ENCODE data around the gene HEYL. TPM values are rescaled to one million over a fixed set of nuclear protein-coding genes. Genes with fewer than 3 reads are reported as not detected.

HEYL gene
- total RNA-seq, 1 experiment from 2014 or later, result 0.15 TPM

- no peak for DNase-seq (ENCODE audit: low read depth)
These were observed 27.3 kb upstream of the HEYL start for GRCh38 chr1:39666772-39667171.

GRCh38 chr1:39663559-39663958 is 24.1 kb upstream of the HEYL start:
- no peak for DNase-seq (ENCODE audit: low read depth)

GRCh38 chr1:39662861-39663260 is 23.4 kb upstream of the HEYL start:
- DNase-seq (ENCODE audit: low read depth), result no peak

GRCh38 chr1:39659538-39659937 is 20.1 kb upstream of the HEYL start:
- no peak for DNase-seq (ENCODE audit: low read depth)

- DNase-seq (ENCODE audit: low read depth), result no peak
These were observed 19.7 kb upstream of the HEYL start for GRCh38 chr1:39659110-39659509.

- peak; percentile 67 for DNase-seq (ENCODE audit: low read depth)
These were observed 18.6 kb upstream of the HEYL start for GRCh38 chr1:39657923-39658485.

- peak; percentile 34 for DNase-seq (ENCODE audit: low read depth)
These were observed 18.0 kb upstream of the HEYL start for GRCh38 chr1:39657402-39657801.

GRCh38 chr1:39656391-39656790 is 16.9 kb upstream of the HEYL start:
- no peak for DNase-seq (ENCODE audit: low read depth)

GRCh38 chr1:39655578-39656268 is 16.3 kb upstream of the HEYL start:
- DNase-seq (ENCODE audit: low read depth), result no peak

- DNase-seq (ENCODE audit: low read depth), result no peak
These were observed 14.8 kb upstream of the HEYL start for GRCh38 chr1:39654291-39654690.

- peak; percentile 69 for DNase-seq (ENCODE audit: low read depth)
These were observed 14.1 kb upstream of the HEYL start for GRCh38 chr1:39653546-39654031.

- DNase-seq (ENCODE audit: low read depth), result no peak
These were observed 13.1 kb upstream of the HEYL start for GRCh38 chr1:39652554-39652953.

GRCh38 chr1:39652105-39652504 is 12.7 kb upstream of the HEYL start:
- DNase-seq (ENCODE audit: low read depth), result no peak

- DNase-seq (ENCODE audit: low read depth), result peak; percentile 71
These were observed 11.0 kb upstream of the HEYL start for GRCh38 chr1:39650431-39650830.

- no peak for DNase-seq (ENCODE audit: low read depth)
These were observed 10.3 kb upstream of the HEYL start for GRCh38 chr1:39649636-39650185.

- no peak for DNase-seq (ENCODE audit: low read depth)
These were observed 9.1 kb upstream of the HEYL start for GRCh38 chr1:39648496-39648895.

- DNase-seq (ENCODE audit: low read depth), result no peak
These were observed 7.8 kb upstream of the HEYL start for GRCh38 chr1:39647247-39647646.

- DNase-seq (ENCODE audit: low read depth), result peak; percentile 13
These were observed 7.0 kb upstream of the HEYL start for GRCh38 chr1:39646232-39647081.

GRCh38 chr1:39645411-39646043 is 6.1 kb upstream of the HEYL start:
- DNase-seq (ENCODE audit: low read depth), result no peak

- DNase-seq (ENCODE audit: low read depth), result no peak
These were observed 4.3 kb upstream of the HEYL start for GRCh38 chr1:39643705-39644104.

- peak; percentile 85 for DNase-seq (ENCODE audit: low read depth)
These were observed 3.4 kb upstream of the HEYL start for GRCh38 chr1:39642796-39643195.

- DNase-seq (ENCODE audit: low read depth), result peak; percentile 40
These were observed 1.4 kb upstream of the HEYL start for GRCh38 chr1:39640861-39641260.
